Effector CD8-positive, alpha-beta T cell (primary cell): ENCODE measurements around the gene SPATS1.
"Not testable (repeated sequence)": the region's sequence is repeated elsewhere in the genome, so short reads cannot be mapped to it uniquely, and the experiment has no call there.

Experiments
- DNase-seq: peaks from one replicate; lab custom pipeline; 2025; lab: John Stamatoyannopoulos, UW

Gene SPATS1

DNA sequence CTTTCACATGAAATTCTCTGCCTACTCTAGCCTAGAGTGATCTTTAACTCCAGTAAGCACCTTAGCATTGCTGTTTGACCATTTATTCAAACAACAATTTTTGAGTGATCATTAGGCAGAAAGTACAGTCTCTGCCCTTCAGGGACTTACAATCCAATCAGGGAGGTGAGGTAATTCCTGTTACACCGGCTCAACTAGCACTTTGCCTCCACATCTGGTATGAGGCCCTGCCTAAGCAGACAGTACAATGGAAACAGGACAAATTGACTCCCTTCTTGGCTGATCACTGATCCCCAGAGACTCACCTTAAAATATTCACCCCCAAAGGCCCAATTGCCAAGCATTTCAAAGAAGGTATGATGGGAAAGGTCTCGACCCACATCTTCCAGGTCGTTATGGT lies 30.7 kb upstream of the SPATS1 start:
- DNase-seq, result no peak

DNA sequence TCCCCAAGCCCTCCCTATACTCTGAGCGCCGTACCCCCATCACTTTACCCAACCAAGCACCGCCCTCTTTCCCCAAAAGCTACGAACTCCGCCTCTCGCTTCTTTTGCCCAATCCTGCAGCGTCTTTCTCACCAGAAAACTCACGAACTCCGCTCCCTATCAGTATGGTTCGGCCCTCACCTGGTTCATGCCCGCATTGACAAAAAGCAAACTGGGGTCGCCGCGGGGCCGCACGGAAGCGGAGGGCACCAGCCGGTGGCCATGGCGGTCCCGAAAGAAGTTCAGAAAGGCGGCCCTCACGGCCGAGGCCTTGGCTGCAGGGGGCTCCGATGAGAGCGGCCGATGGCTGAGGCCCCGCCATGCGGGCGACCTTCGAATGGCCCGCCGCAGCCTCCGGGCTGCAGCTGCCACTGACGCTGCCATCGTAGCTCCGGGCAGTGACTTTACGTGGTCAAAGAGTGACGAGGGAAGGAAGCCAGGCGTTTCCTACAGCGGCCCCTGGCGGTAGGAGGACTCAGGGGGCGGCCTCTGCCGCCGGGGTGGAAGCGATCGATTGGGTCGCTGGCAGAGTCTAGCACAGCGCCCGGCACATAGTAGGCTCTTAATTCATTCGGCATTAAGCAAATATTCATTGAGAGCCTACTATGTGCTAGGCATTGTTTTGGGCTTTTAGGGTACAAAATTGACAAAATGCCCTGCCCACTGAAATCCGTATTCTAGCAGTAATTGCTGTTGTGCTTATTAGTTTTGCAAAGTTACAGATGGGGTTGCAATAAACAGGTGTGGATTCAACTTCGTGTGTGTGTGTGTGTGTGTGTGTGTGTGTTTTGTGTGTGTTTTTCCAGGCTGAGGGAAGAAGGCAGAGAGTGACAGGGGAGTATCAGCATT lies 29.3 kb upstream of the SPATS1 start, which contains the start of gene AARS2:
Gene AARS2 (minus strand): TSS at position 447 of the 888 bp plus-strand sequence. CDS start 24 bp downstream, at position 423.
- DNase-seq, result peak; percentile 85

DNA sequence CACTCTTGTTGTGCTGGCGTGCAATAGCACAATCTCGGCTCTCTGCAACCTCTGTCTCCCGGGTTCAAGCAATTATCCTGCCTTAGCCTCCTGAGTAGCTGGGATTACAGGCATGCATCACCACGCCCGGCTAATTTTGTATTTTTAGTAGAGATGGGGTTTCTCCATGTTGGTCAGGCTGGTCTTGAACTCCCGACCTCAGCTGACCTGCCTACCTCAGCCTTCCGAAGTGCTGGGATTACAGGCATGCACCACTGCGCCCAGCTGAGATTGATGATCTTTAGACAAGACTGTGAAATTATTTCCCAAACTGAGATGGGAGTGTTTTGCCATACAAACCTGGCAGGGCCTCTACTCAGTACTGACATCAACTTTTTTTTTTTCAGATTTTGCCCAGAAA lies 27.8 kb upstream of the SPATS1 start:
- not testable (repeated sequence) for DNase-seq

DNA sequence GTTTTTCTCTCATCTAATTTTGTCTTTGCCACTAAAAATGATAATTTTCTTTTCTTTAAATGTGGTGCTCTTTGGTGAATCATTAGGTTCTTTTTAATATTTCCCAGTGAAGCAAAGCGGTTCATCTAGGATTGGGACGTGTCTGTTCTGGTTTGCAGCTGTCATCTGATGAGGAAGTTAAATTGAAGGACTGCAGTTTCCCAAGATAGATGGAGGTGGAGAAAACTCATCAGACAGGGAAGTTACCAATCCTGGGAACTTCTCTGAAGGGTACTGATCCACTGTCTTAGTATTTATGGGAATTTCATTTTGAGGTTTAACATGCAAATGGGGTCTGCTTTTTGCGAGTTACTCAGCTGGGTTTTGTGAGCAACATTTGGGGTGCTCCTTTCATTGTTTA lies 26.9 kb upstream of the SPATS1 start:
- no peak for DNase-seq

DNA sequence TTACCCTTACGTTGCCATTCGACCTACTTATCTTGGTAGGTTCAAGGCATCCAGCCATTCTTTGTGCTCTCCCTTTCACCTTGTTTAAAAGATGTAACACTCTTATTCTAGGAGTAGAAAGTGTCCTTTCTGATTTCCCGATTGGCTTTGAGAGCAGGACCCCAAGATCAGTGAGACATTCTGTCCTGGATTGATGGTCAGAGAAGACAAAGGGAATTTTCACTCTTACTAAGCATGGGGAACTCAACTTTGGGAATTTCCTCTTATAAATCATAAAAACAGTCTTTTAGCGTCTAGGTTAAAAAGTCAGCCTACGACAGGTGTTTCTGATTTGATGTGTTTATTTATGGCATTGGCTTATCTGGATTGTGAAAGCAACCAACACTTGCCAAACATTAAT lies 26.5 kb upstream of the SPATS1 start:
- no peak for DNase-seq

DNA sequence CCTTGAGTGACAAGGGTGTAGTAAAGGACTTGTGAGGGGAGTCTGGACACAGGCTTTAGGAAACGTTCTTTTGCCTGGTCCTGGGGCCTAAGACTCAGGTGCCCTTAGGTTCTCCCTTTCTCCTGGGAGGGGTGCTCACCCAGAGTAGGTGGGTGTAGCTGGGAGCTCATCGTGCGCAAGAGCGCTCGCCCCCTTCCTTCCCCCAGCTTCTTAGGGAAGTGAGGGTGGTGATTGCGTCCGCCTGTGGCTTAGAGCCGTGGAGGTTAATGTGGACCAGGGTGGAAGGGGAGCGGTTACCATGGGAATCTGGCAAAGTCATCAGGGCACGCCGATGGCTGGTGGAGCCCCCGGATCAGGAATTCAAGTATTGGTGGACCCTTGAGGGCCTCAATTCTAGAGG lies 26.0 kb upstream of the SPATS1 start:
- DNase-seq, result no peak

DNA sequence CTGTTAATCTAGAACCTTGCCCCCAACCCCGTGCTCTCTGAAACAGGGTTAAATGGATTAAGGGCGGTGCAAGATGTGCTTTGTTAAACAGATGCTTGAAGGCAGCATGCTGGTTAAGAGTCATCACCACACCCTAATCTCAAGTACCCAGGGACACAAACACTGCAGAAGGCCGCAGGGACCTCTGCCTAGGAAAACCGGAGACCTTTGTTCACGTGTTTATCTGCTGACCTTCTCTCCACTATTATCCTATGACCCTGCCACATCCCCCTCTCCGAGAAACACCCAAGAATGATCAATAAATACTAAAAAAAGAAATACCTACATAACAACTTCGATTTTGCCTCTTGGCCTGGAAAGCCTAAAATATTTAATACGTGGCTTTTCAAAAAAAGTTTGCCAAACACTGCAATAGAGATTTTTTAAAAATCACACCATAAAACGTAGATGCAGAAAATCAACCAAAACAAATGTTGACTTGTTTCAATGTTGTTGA lies 25.3 kb upstream of the SPATS1 start:
- not testable (repeated sequence) for DNase-seq

DNA sequence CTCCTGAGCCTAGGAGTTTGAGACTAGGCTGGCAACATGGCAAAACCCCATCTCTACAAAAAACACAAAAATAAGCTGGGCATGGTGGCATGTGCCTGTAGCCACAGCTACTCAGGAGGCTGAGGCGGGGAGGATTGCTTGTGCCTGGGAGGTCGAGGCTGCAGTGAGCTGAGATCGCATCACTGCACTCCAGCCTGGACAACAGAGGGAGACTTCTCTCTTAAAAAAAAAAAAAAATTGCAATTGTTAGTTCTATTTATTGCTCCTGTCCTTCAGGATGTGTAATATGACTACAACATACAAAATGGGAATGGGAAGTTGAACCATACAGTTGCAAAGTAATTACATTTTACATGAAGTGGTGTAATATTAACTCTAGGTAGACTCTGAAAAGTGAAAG lies 21.2 kb upstream of the SPATS1 start:
- no peak for DNase-seq

DNA sequence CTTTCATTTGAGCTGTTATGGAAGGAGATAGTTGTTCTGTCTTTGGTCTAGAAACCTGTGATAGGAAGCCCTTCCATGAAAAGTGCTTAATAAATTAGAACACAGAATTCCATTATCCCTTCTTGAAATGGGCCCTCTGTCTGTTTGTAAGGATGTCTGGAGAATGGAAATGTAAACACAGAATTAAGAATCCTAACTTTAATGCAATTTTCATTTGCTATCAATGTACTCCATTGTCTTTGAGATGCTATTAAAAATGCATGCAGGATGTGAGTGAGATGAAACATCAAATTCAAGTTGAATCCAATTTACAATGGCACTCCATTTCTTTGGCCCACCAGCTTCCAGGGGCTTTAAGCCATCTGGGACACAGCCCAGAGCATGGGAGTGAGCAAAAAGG lies 15.4 kb upstream of the SPATS1 start:
- no peak for DNase-seq

DNA sequence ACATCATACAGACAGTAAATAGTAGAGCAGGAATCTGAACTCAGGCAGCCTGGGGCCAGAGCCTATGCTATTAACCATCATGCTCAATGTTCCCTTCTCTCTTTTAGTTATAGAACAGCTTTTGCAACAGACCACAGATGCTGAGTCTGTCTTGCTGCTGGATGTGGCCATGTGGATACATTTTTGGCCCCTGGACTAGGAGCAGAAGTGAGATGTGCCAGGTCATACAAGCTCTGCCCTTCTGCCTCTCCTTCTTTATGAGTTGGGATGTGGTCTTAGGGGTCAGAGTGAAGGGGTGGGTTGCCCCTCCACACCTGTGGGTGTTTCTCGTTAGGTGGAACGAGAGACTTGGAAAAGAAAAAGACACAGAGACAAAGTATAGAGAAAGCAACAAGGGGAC lies 14.7 kb upstream of the SPATS1 start:
- DNase-seq, result no peak

DNA sequence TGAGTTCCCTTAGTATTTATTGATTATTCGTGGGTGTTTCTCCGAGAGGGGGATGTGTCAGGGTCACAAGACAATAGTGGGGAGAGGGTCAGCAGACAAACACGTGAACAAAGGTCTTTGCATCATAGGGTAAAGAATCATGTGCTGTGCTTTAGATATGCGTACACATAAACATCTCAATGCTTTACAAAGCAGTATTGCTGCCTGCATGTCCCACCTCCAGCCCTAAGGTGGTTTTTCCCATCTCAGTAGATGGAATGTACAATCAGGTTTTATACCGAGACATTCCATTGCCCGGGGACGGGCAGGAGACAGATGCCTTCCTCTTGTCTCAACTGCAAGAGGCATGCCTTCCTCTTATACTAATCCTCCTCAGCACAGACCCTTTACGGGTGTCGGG lies 14.2 kb upstream of the SPATS1 start:
- not testable (repeated sequence) for DNase-seq

DNA sequence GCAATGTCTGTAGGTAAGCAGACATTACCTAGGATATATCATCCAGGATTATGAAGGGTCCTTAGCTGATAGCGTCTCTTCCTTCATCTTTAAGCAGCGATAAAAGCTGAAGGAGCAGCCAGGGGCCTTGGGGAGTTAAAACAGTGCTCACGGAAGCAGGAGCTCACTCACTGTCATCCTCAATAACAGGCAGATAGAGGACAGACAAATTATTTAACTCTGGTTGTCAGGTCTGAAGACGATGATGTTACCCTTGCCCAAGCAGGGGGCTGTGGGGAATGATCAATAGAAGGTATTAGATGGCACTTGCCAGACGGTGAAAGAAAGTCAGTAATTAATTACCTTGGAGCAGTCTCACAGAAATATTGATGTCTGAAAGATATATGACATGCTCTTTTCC lies 12.6 kb upstream of the SPATS1 start:
- DNase-seq, result no peak

DNA sequence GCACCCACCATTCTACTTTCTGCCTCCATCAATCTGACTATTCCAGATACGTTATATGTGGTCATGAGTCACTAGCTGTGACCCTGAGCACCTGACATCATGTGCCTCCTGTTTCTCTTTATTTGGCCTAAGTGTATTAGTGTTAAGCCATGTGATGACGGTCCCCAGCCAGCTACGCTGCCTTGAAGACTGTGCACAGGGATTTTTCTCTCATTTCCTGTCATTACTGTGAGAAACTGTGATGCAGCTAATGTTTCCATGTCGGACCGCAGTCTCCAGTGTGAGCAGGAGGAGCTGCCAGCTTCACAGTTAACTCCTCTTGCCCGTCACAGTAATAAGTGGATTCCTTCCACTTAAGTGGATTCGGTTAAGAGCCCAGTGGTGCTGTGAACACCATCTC lies 9.9 kb upstream of the SPATS1 start:
- no peak for DNase-seq

DNA sequence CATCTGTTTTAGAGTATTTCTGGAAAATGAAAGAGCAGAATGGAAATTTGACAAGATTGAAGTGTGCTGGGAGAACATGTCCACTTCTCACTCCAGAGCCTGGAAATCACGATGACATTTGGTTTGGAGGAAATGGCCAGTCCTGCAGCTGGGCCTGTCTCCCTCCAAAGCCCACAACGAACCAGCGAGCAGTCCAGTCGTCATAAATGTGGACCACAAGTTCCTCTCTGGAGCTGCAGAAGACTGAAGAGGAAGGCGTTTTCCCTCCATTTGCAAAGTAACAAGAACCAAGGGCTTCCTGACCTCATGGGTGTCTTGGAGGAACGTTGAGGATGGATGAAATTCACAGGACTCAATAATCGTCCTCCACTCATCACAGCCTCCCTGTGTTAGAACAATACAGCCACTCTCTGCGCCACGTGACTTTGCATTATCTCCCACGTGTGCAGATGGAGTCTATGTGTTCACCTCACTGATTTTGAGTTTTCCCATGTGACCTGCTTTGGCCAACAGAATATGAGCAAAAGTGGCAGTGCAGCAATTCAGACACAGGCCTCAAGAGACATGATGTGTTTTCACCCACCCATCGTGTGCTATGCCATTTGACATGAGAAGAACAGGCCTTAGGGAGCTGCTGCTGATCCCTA lies 9.1 kb upstream of the SPATS1 start:
- no peak for DNase-seq

DNA sequence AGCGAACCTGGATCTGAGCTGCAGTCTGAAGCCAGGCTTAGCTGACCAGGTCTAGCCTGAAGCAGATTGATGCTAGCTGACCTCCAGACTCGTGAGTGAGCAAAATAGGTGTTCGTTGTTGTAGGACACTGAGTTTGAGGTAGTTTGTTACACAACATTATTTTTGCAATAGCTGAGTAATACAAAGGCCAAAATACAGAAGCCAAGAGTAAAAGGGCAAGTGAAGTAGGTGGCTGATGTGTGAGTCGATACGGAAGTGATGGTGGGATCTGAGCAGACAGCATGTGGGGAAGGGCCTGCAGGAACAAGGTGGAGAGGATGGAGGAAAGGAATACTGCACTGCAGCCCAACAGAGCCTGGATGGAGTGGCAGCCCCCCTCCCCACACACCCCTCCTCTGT lies 8.5 kb upstream of the SPATS1 start:
- DNase-seq, result no peak

DNA sequence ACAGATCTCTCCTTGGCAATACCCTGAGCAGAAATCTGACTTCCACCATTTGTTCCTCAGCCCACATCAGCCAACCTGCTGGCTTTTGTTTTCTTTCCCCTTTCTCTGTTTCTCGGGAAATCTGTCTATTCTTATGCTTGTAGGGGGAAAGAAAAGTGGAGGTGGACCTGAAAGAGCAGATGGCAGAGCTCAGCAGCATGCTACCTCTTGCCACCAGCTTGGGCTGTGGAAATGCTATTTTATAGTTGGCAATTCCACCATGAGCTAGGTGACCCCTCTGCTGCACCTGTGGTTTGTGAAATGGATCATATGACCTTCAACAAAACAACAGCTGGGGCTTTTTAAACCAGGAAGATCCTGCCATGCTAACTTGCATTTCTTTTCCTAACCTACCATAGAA lies 6.8 kb upstream of the SPATS1 start:
- no peak for DNase-seq

DNA sequence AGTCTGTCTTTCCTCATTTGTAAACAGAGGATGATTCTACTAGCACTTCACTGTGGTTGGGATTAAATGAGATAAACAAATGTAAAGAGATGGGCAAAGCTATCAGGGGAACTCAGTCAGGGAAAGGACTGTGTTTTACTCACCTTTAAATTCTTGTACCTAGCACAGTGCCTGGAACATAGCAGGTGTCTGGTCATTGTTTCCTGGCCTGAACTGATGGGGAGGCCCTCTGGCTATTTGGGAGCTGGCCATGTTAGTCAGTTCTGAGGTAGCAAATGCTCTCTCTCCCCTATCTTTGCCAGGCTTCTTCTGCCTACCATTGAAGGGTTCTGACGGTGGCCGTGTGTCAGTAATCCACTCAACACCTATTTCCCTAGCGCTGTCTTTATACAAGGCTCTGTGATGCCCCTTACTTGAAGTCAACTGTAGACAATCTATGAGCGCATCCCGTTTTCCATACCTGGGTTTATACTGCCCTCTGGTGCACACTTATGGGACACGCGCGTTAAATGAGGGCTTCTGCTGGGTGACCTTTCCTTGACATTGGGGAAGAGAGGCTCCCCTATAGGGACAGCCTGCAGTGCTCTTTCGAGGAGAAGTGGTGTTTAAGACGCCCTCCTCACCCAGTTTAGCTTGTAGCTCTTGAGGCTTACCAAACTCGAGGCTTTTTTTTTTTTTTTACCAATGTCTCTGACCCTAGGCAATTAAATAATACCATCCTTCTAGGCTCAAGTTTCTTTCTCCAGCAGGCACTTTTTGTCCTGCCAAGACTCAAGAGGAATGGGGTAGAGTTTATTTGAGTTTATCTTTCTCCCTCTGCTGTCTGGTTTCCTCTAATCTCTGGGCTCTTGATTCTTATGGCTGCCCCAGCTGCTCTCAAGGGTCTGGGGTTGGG lies 4.0 kb upstream of the SPATS1 start:
- DNase-seq, result peak; percentile 52

DNA sequence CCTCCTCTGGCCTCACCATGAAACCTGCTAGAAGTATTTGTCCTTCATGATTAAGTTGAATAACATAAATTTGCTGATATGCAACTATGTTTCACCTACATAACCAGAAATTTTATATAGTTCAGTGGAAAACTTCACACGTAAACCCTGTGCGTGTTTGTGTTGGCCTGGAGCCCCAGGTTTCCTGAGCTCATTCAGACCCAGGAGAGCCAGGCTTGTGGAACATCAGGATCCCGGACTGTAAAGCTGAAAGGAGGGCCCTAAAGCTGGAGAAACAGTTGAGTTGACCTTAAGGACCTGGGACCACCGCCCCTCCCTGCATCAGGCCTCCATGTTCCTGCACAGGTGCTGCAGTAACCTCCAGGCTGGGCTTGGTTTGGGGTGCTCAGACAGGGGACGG lies 3.1 kb upstream of the SPATS1 start:
- no peak for DNase-seq

DNA sequence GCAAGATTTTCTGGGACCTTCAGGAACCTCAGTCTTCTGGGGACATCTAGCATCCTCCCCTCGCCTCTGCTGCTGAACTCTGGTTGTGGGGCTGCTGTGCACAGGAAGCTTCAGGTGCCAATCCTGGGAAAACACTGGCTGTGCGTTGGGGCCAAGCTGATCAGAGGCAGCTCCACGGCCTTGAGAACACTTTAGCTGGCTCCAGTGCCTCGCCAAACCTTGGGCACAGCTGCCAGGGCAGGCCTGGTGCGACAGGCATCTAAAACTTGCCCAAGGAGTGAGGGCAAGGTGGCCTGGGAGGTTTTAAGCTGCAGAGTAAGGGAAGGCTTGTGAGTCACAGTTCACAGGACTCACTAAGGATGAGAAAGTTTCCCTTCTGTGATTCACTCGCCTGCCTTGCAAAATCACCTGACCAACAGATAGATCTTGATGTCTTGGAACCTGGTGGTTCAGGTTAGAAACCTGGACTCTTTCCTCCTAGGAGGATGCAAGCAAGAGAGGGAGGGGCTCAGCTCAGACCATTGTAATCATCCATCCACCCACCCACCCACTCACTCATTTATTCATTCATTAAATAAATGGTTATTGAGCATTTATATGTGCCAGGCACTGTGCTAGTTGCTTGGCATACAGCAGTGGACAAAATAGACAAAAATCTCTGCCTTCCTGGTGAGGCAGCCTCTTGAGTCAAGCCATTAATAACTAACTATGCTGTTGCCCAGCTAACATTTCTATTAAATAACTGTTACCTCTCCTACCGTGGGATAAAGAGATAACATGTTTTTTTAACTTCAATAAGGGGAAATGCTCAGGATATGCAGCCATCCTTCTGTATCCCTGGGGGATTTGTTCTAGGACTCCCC lies 2.5 kb upstream of the SPATS1 start:
- no peak for DNase-seq

DNA sequence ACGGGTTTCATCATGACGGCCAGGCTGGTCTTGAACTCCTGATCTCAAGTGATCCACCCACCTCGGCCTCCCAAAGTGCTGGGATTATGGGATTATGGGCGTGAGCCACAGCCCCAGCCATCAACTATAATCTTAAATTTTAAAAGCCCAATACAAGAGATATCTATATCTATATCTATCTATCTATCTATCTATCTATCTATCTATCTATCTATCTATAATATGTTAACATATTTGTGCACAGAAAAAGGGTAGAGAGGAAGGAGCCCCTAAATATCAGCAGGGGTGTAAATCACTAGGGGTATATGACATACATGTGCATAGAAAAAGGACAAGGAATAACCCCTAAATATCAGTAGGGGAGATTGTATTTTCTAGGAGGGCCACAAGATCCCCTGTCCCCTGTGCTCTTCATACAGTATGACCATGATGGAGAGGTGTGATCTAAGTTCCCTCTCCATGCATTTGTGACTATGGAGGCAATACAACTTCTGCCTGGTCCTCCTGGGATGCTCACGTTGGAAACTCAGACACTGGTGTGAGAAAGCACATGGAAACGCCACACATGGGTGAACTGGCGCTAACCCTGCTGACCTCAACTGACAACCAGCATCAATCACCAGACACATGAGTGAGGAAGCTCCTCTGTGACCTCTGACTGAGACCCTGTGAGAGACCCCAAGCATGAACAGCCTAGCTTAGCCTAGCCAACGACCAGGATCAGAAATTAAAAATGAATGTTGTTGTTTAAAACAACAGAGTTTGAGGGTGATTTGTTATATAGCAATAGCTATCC lies 1.2 kb upstream of the SPATS1 start:
- DNase-seq, result no peak
